GM13977 (cell line): ENCODE data around the gene GFRA1.

Experiments used
- DNase-seq: peaks from one replicate; pipeline ENCODE4 v3.0.0; 2012; ENCODE audit warnings: low spot score
- CTCF ChIP-seq: IDR thresholded peaks from 2 replicates; pipeline ENCODE4 v1.5.1; 2012; ENCODE audit warnings: mild to moderate bottlenecking, control low read depth; ENCODE audit not compliant: insufficient read depth; ENCODE audit errors: extremely low read depth, missing control alignments
- in situ Hi-C: fragments of 300-500 bp; cut with MboI; formaldehyde crosslinking; loops from one replicate; pipeline ENCODE4 v1.12.0; 2022; ENCODE audit warnings: low sequenced_read_pairs, low pct_unique_long_range_greater_than_20kb, mixed read lengths, inconsistent platforms; ENCODE audit not compliant: unreplicated experiment

GFRA1 gene

DNA sequence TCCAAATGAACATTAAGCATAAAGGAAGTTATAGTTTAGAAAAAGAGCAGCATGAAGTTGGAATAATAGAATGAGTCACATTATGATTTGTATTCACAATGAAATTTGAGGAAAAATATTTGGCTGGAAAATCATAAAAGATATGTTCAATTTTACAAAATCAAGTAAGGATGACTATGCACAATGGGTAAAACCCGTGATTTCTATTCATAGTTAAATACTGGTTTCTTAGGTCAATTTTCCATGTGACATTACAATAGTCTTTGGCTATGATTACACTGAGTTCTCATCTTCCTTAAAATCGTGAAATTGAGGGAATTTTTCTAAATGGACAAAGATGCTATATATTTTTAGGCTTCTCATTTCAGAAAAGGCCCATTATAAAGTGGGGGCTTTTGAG, 33.8 kb upstream of the GFRA1 start:
- in situ Hi-C loops: no loop called here
- TF ChIP-seq CTCF: no peak
- no peak for DNase-seq

- in situ Hi-C loops: no loop called here
- no peak for TF ChIP-seq CTCF
- DNase-seq: no peak
Measured at GRCh38 chr10:116304923-116305322, 31.9 kb upstream of the GFRA1 start.

DNA sequence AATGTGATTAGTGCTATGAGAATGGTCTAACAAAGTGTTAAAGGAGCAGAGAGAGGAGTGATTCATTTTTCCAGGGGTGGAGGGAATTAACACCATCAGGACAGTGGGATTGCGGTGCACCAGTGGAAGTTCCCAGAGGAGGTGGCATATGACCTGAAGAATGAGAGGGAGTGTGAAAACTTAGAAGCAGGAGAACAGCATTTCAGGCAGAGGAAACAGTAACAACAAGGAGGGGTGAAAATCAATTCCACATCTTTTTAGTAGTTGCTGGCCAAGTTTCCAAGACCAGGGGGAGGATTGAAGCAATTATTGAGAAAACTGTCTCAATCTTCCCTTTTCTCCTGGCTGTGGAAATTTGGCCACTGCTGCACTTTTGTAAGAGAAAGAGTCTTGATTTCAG, 27.5 kb upstream of the GFRA1 start:
- no peak for TF ChIP-seq CTCF
- no peak for DNase-seq
- in situ Hi-C loops: no loop called here

DNA sequence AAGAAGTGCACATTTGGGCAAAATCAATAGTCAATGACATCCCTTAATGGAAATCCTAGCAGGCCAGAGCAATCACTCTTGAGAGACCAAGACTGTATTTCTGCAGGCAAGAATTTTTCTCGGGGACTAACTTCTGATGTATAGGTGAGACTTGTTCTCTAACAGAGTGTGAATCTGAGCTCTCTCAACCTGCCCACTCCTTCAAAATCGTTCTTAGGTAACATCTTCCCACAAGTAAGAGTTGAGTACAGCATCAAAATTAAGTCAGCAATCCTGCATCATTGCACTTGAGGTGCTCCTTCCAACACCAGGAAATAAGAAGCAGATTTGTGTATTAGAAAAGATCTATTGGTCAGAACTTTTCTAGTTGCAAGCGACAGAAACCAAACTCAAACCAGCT, 25.6 kb upstream of the GFRA1 start:
- TF ChIP-seq CTCF: no peak
- in situ Hi-C loops: no loop called here
- no peak for DNase-seq

GRCh38 chr10:116296291-116296721, 23.3 kb upstream of the GFRA1 start:
- in situ Hi-C loops: no loop called here
- no peak for DNase-seq
- TF ChIP-seq CTCF: no peak

- TF ChIP-seq CTCF: no peak
- no peak for DNase-seq
- in situ Hi-C loops: no loop called here
Measured at GRCh38 chr10:116292493-116292892, 19.5 kb upstream of the GFRA1 start.

- in situ Hi-C loops: no loop called here
- DNase-seq: no peak
- TF ChIP-seq CTCF: no peak
Measured at GRCh38 chr10:116289652-116290051, 16.6 kb upstream of the GFRA1 start.
